HCT116 (cell line): ENCODE results near the gene RALGPS1. TPM values are rescaled to one million over a fixed set of nuclear protein-coding genes. Genes with fewer than 3 reads are reported as not detected.

Source experiments
- ATAC-seq: fragments of 200-7000 bp; cut with Tn5 transposase; 2 replicates; pipeline ENCODE4 v1.9.1; 2020; ENCODE audit warnings: mild to moderate bottlenecking, moderate library complexity
- BruUV-seq: library from RNA; stranded (reverse); fragments of 400-500 nt; replicated peaks from 2 replicates; lab custom pipeline; 2021; lab: Mats Ljungman, UMichigan
- CTCF ChIA-PET: fragments of 300-600 bp; sonication (Branson Sonifier 250); formaldehyde crosslinking; loops from one replicate; lab custom pipeline; 2021; ENCODE audit warnings: antibody characterized with exemption; lab: Charles Lee
- POLR2A ChIA-PET: fragments of 300-600, 350-600 bp; sonication (Branson Sonifier 250); formaldehyde crosslinking; loops from one replicate; lab custom pipeline; 2021; ENCODE audit warnings: antibody characterized with exemption; lab: Charles Lee
- RAD21 ChIA-PET, 2 experiments: fragments of 300-600 bp; sonication (Branson Sonifier 250); formaldehyde crosslinking; loops; one replicate each; lab custom pipeline; 2023; ENCODE audit warnings: low total read pairs in 2 of 2; ENCODE audit not compliant: uncharacterized antibody in 2 of 2, unreplicated experiment in 2 of 2, low non-redundant PET in 1 of 2; lab: Charles Lee
- DNase-seq: peaks from one replicate; pipeline ENCODE4 v3.0.0-alpha.2; 2010; ENCODE audit warnings: low read depth, low spot score
- H2AFZ ChIP-seq: fragments of 200-600 bp; shearing (Covaris generic), sonication (generic); 2 replicates; pipeline ENCODE4 v1.6.1; 2017; ENCODE audit warnings: low read depth, mixed run types, mixed read lengths, antibody characterized with exemption, low read length; ENCODE audit not compliant: poor library complexity, severe bottlenecking
- H3K27ac ChIP-seq: 2 replicates; pipeline ENCODE4 v1.5.1; 2012; ENCODE audit warnings: low read depth, low read length
- H3K27me3 ChIP-seq: fragments of 200-600 bp; sonication (generic); 2 replicates; pipeline ENCODE4 v1.6.1; 2016; ENCODE audit warnings: mixed run types, low read length, mixed read lengths; ENCODE audit not compliant: insufficient read depth
- H3K36me3 ChIP-seq, 2 experiments: fragments of 200-500 bp in 1 of 2; fragments of 200-600 bp in 1 of 2; sonication (Bioruptor generic) in 1 of 2; sonication (generic) in 1 of 2; 2 replicates each; pipeline versions ENCODE4 v1.5.1 to v1.6.1; 2014 to 2016; ENCODE audit warnings: low read length in 2 of 2, inconsistent platforms in 1 of 2, mixed read lengths in 1 of 2, mixed run types in 1 of 2; ENCODE audit not compliant: insufficient read depth in 2 of 2, control insufficient read depth in 1 of 2
- H3K4me1 ChIP-seq, 2 experiments: fragments of 200-600 bp in 1 of 2; sonication (generic) in 1 of 2; 2 replicates each; pipeline versions ENCODE4 v1.5.1 to v1.6.1; 2012 to 2017; ENCODE audit warnings: low read length in 2 of 2, inconsistent platforms in 1 of 2, mild to moderate bottlenecking in 1 of 2, mixed read lengths in 1 of 2, mixed run types in 1 of 2, moderate library complexity in 1 of 2; ENCODE audit not compliant: insufficient read depth in 2 of 2, control insufficient read depth in 1 of 2
- H3K4me2 ChIP-seq: fragments of 200-600 bp; sonication (generic); 2 replicates; pipeline ENCODE4 v1.6.1; 2017; ENCODE audit warnings: mixed run types, low read length, mixed read lengths
- H3K4me3 ChIP-seq, 2 experiments: fragments of 200-600 bp in 1 of 2; sonication (generic) in 1 of 2; replicated peaks in 1 of 2; 2 replicates each; pipeline ENCODE4 v1.5.1; 2011 to 2016; ENCODE audit warnings: low read length in 2 of 2, control low read depth in 1 of 2, low read depth in 1 of 2, mild to moderate bottlenecking in 1 of 2, mixed read lengths in 1 of 2, mixed run types in 1 of 2
- H3K79me2 ChIP-seq: fragments of 200-600 bp; sonication (generic); 2 replicates; pipeline ENCODE4 v1.6.1; 2017; ENCODE audit warnings: mild to moderate bottlenecking, mixed run types, low read length, moderate library complexity, mixed read lengths; ENCODE audit not compliant: insufficient read depth
- H3K9ac ChIP-seq: fragments of 200-600 bp; sonication (generic); 2 replicates; pipeline ENCODE4 v1.6.1; 2016; ENCODE audit warnings: low read length, mixed read lengths
- H3K9me2 ChIP-seq: fragments of 200-600 bp; sonication (generic), shearing (Covaris generic); 2 replicates; pipeline ENCODE4 v1.6.1; 2017; ENCODE audit warnings: mixed run types, mild to moderate bottlenecking, moderate library complexity; ENCODE audit not compliant: insufficient read depth
- H3K9me3 ChIP-seq, 2 experiments: fragments of 200-500 bp in 1 of 2; fragments of 200-600 bp in 1 of 2; sonication (Bioruptor generic) in 1 of 2; sonication (generic) in 1 of 2; 2 replicates each; pipeline ENCODE4 v1.6.1; 2014 to 2017; ENCODE audit warnings: low read length in 2 of 2, mixed read lengths in 2 of 2, inconsistent platforms in 1 of 2, low read depth in 1 of 2, mild to moderate bottlenecking in 1 of 2, mixed run types in 1 of 2, moderate library complexity in 1 of 2; ENCODE audit not compliant: control insufficient read depth in 1 of 2, insufficient read depth in 1 of 2
- H4K20me1 ChIP-seq: fragments of 200-600 bp; sonication (generic), shearing (Covaris generic); 2 replicates; pipeline ENCODE4 v1.6.1; 2017; ENCODE audit warnings: mixed run types, mild to moderate bottlenecking, moderate library complexity; ENCODE audit not compliant: insufficient read depth
- CEBPB ChIP-seq: IDR thresholded peaks from 2 replicates; pipeline ENCODE4 v1.6.1; 2012; ENCODE audit warnings: low read depth
- CTCF ChIP-seq, 3 experiments: fragments of 200-600 bp in 1 of 3; sonication (generic) in 1 of 3; IDR thresholded peaks in 2 of 3; conservative IDR thresholded peaks in 1 of 3; 2 replicates each; pipeline ENCODE4 v1.5.1; 2012 to 2017; ENCODE audit warnings: low read depth in 2 of 3, low read length in 2 of 3, antibody characterized with exemption in 1 of 3, borderline replicate concordance in 1 of 3, control low read depth in 1 of 3, mild to moderate bottlenecking in 1 of 3, mixed read lengths in 1 of 3, mixed run types in 1 of 3, moderate library complexity in 1 of 3; ENCODE audit not compliant: insufficient read depth in 1 of 3
- EGR1 ChIP-seq: IDR thresholded peaks from 2 replicates; pipeline ENCODE4 v1.6.1; 2012; ENCODE audit warnings: low read depth
- ELF1 ChIP-seq: IDR thresholded peaks from 2 replicates; pipeline ENCODE4 v1.6.1; 2012; ENCODE audit warnings: low read depth, borderline replicate concordance
- EZH2phosphoT487 ChIP-seq: fragments of 200-600 bp; IDR thresholded peaks from 2 replicates; pipeline ENCODE4 v1.6.1; 2018; ENCODE audit warnings: antibody characterized with exemption, borderline replicate concordance
- FOSL1 ChIP-seq: IDR thresholded peaks from 2 replicates; pipeline ENCODE4 v1.6.1; 2012; ENCODE audit warnings: low read depth
- JUND ChIP-seq: IDR thresholded peaks from 2 replicates; pipeline ENCODE4 v1.6.1; 2012
- POLR2AphosphoS5 ChIP-seq: IDR thresholded peaks from 2 replicates; pipeline ENCODE4 v1.6.1; 2011; ENCODE audit warnings: mild to moderate bottlenecking, low read depth, low read length, moderate library complexity
- SP1 ChIP-seq: IDR thresholded peaks from 2 replicates; pipeline ENCODE4 v1.6.1; 2012; ENCODE audit warnings: low read depth
- SRF ChIP-seq: IDR thresholded peaks from 2 replicates; pipeline ENCODE4 v1.6.1; 2012; ENCODE audit warnings: low read depth
- TCF7L2 ChIP-seq: IDR thresholded peaks from 2 replicates; pipeline ENCODE4 v1.7.0; 2011; ENCODE audit warnings: borderline replicate concordance, inconsistent platforms; ENCODE audit not compliant: insufficient read depth, insufficient read length; ENCODE audit errors: extremely low read depth
- YY1 ChIP-seq: IDR thresholded peaks from 2 replicates; pipeline ENCODE4 v1.6.1; 2011; ENCODE audit warnings: low read length, low read depth, moderate library complexity, mild to moderate bottlenecking; ENCODE audit not compliant: insufficient replicate concordance; ENCODE audit errors: extremely low read depth
- ZFX ChIP-seq: fragments of 450-650 bp; IDR thresholded peaks from 2 replicates; pipeline ENCODE4 v1.6.1; 2017
- intact Hi-C: fragments of 100-400 bp; cut with micrococcal nuclease; formaldehyde crosslinking; loops from 2 replicates; pipeline ENCODE4 v1.10.0; 2022
- total RNA-seq: library from RNA; stranded (reverse); gene quantifications from one replicate; pipeline ENCODE4 v1.2.1, GENCODE V29; 2021; ENCODE audit not compliant: unreplicated experiment
- TF ChIP-seq, protein P1 (sequence below): IDR thresholded peaks from 2 replicates; pipeline ENCODE4 v1.6.1; 2012
- TF ChIP-seq, protein P2 (sequence below): IDR thresholded peaks from 2 replicates; pipeline ENCODE4 v1.6.1; 2011; ENCODE audit warnings: mild to moderate bottlenecking, low read length, moderate library complexity; ENCODE audit not compliant: insufficient replicate concordance; ENCODE audit errors: extremely low read depth

Gene RALGPS1
- total RNA-seq, 1 experiment from 2014 or later, result 7.6 TPM

DNA sequence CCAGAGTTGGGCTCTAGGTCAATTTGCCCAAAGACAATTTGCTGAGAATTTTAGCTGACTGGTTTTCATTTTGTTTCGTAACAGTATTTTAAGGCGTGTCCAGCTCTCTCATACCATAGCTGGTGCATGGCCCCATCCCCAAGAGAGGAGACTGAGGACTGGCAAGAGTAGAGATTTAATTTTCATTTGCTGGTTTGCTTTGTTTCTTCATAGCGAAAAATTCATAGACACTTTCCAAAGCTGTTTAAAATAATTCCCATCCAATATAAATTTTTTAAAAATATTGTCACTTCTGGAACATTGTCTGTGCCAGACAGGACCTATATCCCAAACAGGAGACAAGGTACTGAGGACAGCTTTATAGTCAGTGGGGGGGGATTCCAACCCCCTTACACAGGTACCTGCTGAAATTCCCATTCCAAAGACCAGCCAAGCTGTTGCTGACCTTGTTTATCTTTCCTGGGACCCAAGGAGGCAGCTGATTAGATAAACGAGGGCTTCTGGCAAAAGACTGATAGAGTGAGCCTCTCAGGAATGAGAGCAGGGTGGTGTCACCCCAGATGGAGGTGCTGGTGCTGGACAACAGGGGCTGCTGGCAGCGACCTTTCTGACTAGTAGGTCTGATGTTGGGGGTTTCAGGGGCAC is 214.6 kb downstream of the RALGPS1 start:
- no peaks in the 10 kb centered on the region for H4K20me1 ChIP-seq
- CTCF ChIA-PET, result interaction anchor here (0.6 kb wide), 1 partner anchor 22 kb away, joined by 3 read pairs; no protein-coding TSS in a partner anchor
- H3K4me3 ChIP-seq, result no peak overlapping the region
- no peaks in the 10 kb centered on the region for H3K9me2 ChIP-seq
- no peak overlapping the region for H3K4me2 ChIP-seq
- H3K9ac ChIP-seq, result no peak overlapping the region
- H2AFZ ChIP-seq, result no peak overlapping the region
- no peaks in the 10 kb centered on the region for H3K36me3 ChIP-seq
- H3K27me3 ChIP-seq, result no peaks in the 10 kb centered on the region
- H3K79me2 ChIP-seq, result no peaks in the 10 kb centered on the region
- intact Hi-C loops, result no loop called here
- no peak overlapping the region for H3K27ac ChIP-seq
- H3K4me1 ChIP-seq, result peaks cover 22 to 31% of the 10 kb centered on the region in 2 experiments
- DNase-seq, result no peak
- no TSS peak for BruUV-seq
- TF ChIP-seq SP1 (no peak), FOSL1 (no peak), ELF1 (no peak), CEBPB (no peak), TCF7L2 (no peak), POLR2AphosphoS5 (no peak)
- TF ChIP-seq, protein P1, sequence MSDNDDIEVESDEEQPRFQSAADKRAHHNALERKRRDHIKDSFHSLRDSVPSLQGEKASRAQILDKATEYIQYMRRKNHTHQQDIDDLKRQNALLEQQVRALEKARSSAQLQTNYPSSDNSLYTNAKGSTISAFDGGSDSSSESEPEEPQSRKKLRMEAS, result no peak
- TF ChIP-seq, all 23 proteins: peak for 0
- ChIA-PET RAD21 (no interaction called here), POLR2A (no interaction called here)
- H3K9me3 ChIP-seq, result no peaks in the 10 kb centered on the region
- ATAC-seq, result no peak

DNA sequence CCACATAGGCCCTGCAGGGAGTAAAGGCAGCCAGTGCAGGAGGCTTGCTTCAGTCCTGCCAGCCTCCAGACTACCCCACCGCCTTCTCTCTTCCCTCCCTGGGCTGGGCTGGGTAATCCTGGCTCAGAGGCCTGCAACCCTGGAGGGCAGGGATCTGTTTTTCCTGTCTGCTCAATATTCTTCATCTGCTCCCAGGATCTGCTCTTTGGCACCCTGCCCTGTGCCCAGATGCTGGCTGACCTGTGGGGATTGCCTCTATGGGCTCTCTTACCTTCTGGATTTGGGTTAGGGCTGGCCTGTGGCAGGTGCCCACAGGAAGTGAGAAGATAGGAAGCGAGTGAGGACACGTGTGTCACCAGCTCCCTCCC is 215.1 kb downstream of the RALGPS1 start:
- no peaks in the 10 kb centered on the region for H3K9me2 ChIP-seq
- H3K9ac ChIP-seq, result no peak overlapping the region
- ChIA-PET RAD21 (no interaction called here), POLR2A (no interaction called here), CTCF (no interaction called here)
- no peak overlapping the region for H3K27ac ChIP-seq
- peaks cover 22 to 31% of the 10 kb centered on the region in 2 experiments for H3K4me1 ChIP-seq
- BruUV-seq, result no TSS peak
- no peaks in the 10 kb centered on the region for H4K20me1 ChIP-seq
- no peak overlapping the region for H3K4me3 ChIP-seq
- intact Hi-C loops, result no loop called here
- H3K9me3 ChIP-seq, result no peaks in the 10 kb centered on the region
- ATAC-seq, result no peak
- no peaks in the 10 kb centered on the region for H3K36me3 ChIP-seq
- H2AFZ ChIP-seq, result no peak overlapping the region
- H3K4me2 ChIP-seq, result no peak overlapping the region
- DNase-seq, result no peak
- H3K79me2 ChIP-seq, result no peaks in the 10 kb centered on the region
- no peaks in the 10 kb centered on the region for H3K27me3 ChIP-seq
- no peak for TF ChIP-seq EZH2phosphoT487
- TF ChIP-seq EGR1, result no peak
- TF ChIP-seq ELF1, result no peak
- no peak for TF ChIP-seq CEBPB
- TF ChIP-seq ZFX, result no peak
- no peak for TF ChIP-seq YY1
- TF ChIP-seq, protein P1, result no peak
- TF ChIP-seq TCF7L2, result no peak
- TF ChIP-seq, protein P2, sequence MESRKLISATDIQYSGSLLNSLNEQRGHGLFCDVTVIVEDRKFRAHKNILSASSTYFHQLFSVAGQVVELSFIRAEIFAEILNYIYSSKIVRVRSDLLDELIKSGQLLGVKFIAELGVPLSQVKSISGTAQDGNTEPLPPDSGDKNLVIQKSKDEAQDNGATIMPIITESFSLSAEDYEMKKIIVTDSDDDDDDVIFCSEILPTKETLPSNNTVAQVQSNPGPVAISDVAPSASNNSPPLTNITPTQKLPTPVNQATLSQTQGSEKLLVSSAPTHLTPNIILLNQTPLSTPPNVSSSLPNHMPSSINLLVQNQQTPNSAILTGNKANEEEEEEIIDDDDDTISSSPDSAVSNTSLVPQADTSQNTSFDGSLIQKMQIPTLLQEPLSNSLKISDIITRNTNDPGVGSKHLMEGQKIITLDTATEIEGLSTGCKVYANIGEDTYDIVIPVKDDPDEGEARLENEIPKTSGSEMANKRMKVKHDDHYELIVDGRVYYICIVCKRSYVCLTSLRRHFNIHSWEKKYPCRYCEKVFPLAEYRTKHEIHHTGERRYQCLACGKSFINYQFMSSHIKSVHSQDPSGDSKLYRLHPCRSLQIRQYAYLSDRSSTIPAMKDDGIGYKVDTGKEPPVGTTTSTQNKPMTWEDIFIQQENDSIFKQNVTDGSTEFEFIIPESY, result no peak
- TF ChIP-seq CTCF (IDR thresholded peaks at IDR 0.05 in 2 of 3, conservative IDR thresholded peaks at IDR 0.05 in 1 of 3; ENCODE audit: borderline replicate concordance in 1 of 3, insufficient read depth in 1 of 3, low read depth in 2 of 3, low read length in 2 of 3), result no peak
- TF ChIP-seq FOSL1, result no peak
- TF ChIP-seq POLR2AphosphoS5, result no peak
- TF ChIP-seq SRF, result no peak
- no peak for TF ChIP-seq JUND
